DND-41 (cell line): ENCODE measurements around the gene L1TD1.

ENCODE experiments used
- ATAC-seq: fragments of 200-7000 bp; cut with Tn5 transposase; 3 replicates; pipeline ENCODE4 v1.9.1; 2021; ENCODE audit warnings: low read depth; ENCODE audit not compliant: insufficient read depth
- DNase-seq: peaks from one replicate; pipeline ENCODE4 v3.0.0-alpha.2; 2020
- H2AFZ ChIP-seq: 2 replicates; pipeline ENCODE4 v1.6.0; 2012; ENCODE audit warnings: low read depth, low read length
- H3K27ac ChIP-seq: 2 replicates; pipeline ENCODE4 v1.5.1; 2012; ENCODE audit warnings: low read length, inconsistent platforms
- H3K27me3 ChIP-seq: fragments of 200-600 bp; sonication (generic); 2 replicates; pipeline ENCODE4 v1.6.0; 2012; ENCODE audit warnings: low read length, mild to moderate bottlenecking, inconsistent platforms; ENCODE audit not compliant: insufficient read depth, poor library complexity
- H3K36me3 ChIP-seq: 2 replicates; pipeline ENCODE4 v1.5.1; 2012; ENCODE audit warnings: low read length, inconsistent platforms; ENCODE audit not compliant: insufficient read depth
- H3K4me1 ChIP-seq: 2 replicates; pipeline ENCODE4 v1.5.1; 2012; ENCODE audit warnings: mild to moderate bottlenecking, low read length; ENCODE audit not compliant: insufficient read depth
- H3K4me2 ChIP-seq: 2 replicates; pipeline ENCODE4 v1.6.0; 2012; ENCODE audit warnings: mild to moderate bottlenecking, moderate library complexity, low read length, inconsistent platforms; ENCODE audit not compliant: insufficient read depth
- H3K4me3 ChIP-seq, 2 experiments: fragments of 200-600 bp in 1 of 2; shearing (Covaris generic) in 1 of 2; 2 replicates each; pipeline ENCODE4 v1.5.1; 2012 to 2016; ENCODE audit warnings: inconsistent platforms in 2 of 2, low read length in 2 of 2, mild to moderate bottlenecking in 2 of 2, low read depth in 1 of 2, moderate library complexity in 1 of 2
- H3K79me2 ChIP-seq: 2 replicates; pipeline ENCODE4 v1.6.0; 2012; ENCODE audit warnings: low read length, inconsistent platforms; ENCODE audit not compliant: insufficient read depth
- H3K9ac ChIP-seq: 2 replicates; pipeline ENCODE4 v1.6.0; 2012; ENCODE audit warnings: low read depth, mild to moderate bottlenecking, inconsistent platforms, low read length, moderate library complexity
- H3K9me3 ChIP-seq: 2 replicates; pipeline ENCODE4 v1.5.1; 2012; ENCODE audit warnings: low read length, moderate library complexity, mild to moderate bottlenecking, inconsistent platforms; ENCODE audit not compliant: insufficient read depth, severe bottlenecking
- H4K20me1 ChIP-seq: 2 replicates; pipeline ENCODE4 v1.6.0; 2012; ENCODE audit warnings: low read length; ENCODE audit not compliant: insufficient read depth
- CTCF ChIP-seq: IDR thresholded peaks from 2 replicates; pipeline ENCODE4 v1.5.1; 2012; ENCODE audit warnings: borderline replicate concordance, low read length, moderate library complexity, mild to moderate bottlenecking; ENCODE audit not compliant: poor library complexity, severe bottlenecking; ENCODE audit errors: extremely low read depth
- EZH2 ChIP-seq: IDR thresholded peaks from 3 replicates; pipeline ENCODE4 v1.6.1; 2012; ENCODE audit warnings: borderline replicate concordance, low read depth, mild to moderate bottlenecking, moderate library complexity, low read length, inconsistent platforms; ENCODE audit not compliant: severe bottlenecking

The L1TD1 gene

GRCh38 chr1:62188111-62188510 lies 6.5 kb upstream of the L1TD1 start:
- Histone ChIP-seq H3K9me3 (no peaks in the 10 kb centered on the region), H3K4me3 (no peak overlapping the region), H2AFZ (no peak overlapping the region), H3K4me1 (no peaks in the 10 kb centered on the region), H3K9ac (no peak overlapping the region), H3K36me3 (no peaks in the 10 kb centered on the region), H3K27me3 (no peaks in the 10 kb centered on the region), H3K79me2 (no peaks in the 10 kb centered on the region), H4K20me1 (no peaks in the 10 kb centered on the region), H3K27ac (no peak overlapping the region), H3K4me2 (no peak overlapping the region)
- TF ChIP-seq EZH2 (no peak), CTCF (no peak)
- no peak for ATAC-seq
- no peak for DNase-seq

GRCh38 chr1:62196086-62196690 lies 1.5 kb downstream of the L1TD1 start:
- no peaks in the 10 kb centered on the region for H3K36me3 ChIP-seq
- no peak for TF ChIP-seq EZH2
- TF ChIP-seq CTCF = no peak
- no peak overlapping the region for H3K9ac ChIP-seq
- no peak for DNase-seq
- no peak overlapping the region for H3K27ac ChIP-seq
- H3K79me2 ChIP-seq = no peaks in the 10 kb centered on the region
- H3K4me1 ChIP-seq = no peaks in the 10 kb centered on the region
- H3K4me3 ChIP-seq = no peak overlapping the region
- no peaks in the 10 kb centered on the region for H3K27me3 ChIP-seq
- no peak overlapping the region for H3K4me2 ChIP-seq
- no peaks in the 10 kb centered on the region for H3K9me3 ChIP-seq
- H4K20me1 ChIP-seq = no peaks in the 10 kb centered on the region
- ATAC-seq = no peak
- no peak overlapping the region for H2AFZ ChIP-seq

GRCh38 chr1:62198069-62198780 lies 3.6 kb downstream of the L1TD1 start:
- H3K79me2 ChIP-seq = no peaks in the 10 kb centered on the region
- H3K9me3 ChIP-seq = no peaks in the 10 kb centered on the region
- no peaks in the 10 kb centered on the region for H3K4me1 ChIP-seq
- no peak for TF ChIP-seq CTCF
- TF ChIP-seq EZH2 = no peak
- H3K27ac ChIP-seq = no peak overlapping the region
- H4K20me1 ChIP-seq = no peaks in the 10 kb centered on the region
- H3K27me3 ChIP-seq = no peaks in the 10 kb centered on the region
- ATAC-seq (no peak), DNase-seq (no peak)
- no peak overlapping the region for H2AFZ ChIP-seq
- no peak overlapping the region for H3K9ac ChIP-seq
- H3K36me3 ChIP-seq = no peaks in the 10 kb centered on the region
- no peak overlapping the region for H3K4me3 ChIP-seq
- H3K4me2 ChIP-seq = no peak overlapping the region

GRCh38 chr1:62198781-62199125 lies 4.1 kb downstream of the L1TD1 start:
- H3K36me3 ChIP-seq = no peaks in the 10 kb centered on the region
- no peaks in the 10 kb centered on the region for H3K4me1 ChIP-seq
- TF ChIP-seq EZH2 (no peak), CTCF (no peak)
- H2AFZ ChIP-seq = no peak overlapping the region
- no peak overlapping the region for H3K9ac ChIP-seq
- H3K4me2 ChIP-seq = no peak overlapping the region
- ATAC-seq (no peak), DNase-seq (no peak)
- H4K20me1 ChIP-seq = no peaks in the 10 kb centered on the region
- H3K79me2 ChIP-seq = no peaks in the 10 kb centered on the region
- H3K9me3 ChIP-seq = no peaks in the 10 kb centered on the region
- no peaks in the 10 kb centered on the region for H3K27me3 ChIP-seq
- no peak overlapping the region for H3K27ac ChIP-seq
- no peak overlapping the region for H3K4me3 ChIP-seq
